Measurements from ENCODE around the gene RAP1GAP. TPM values are rescaled to one million over a fixed set of nuclear protein-coding genes. Genes with fewer than 3 reads are reported as not detected.

RAP1GAP gene
- total RNA-seq, 1 donor from 2014 or later, result 3.9 TPM

- no peak for DNase-seq
These were observed 6.5 kb downstream of the RAP1GAP start for GRCh38 chr1:21662426-21663247.

GRCh38 chr1:21661886-21662285 lies 7.3 kb downstream of the RAP1GAP start:
- DNase-seq, result no peak

GRCh38 chr1:21659924-21660326 lies 9.2 kb downstream of the RAP1GAP start:
- DNase-seq, result no peak

- peak; percentile 73 for DNase-seq
These were observed 9.8 kb downstream of the RAP1GAP start for GRCh38 chr1:21659099-21659923.

GRCh38 chr1:21657456-21658190 lies 11.5 kb downstream of the RAP1GAP start:
- no peak for DNase-seq

GRCh38 chr1:21655748-21656147 lies 13.4 kb downstream of the RAP1GAP start:
- no peak for DNase-seq

GRCh38 chr1:21655259-21655658 lies 13.9 kb downstream of the RAP1GAP start:
- DNase-seq, result no peak

GRCh38 chr1:21654209-21654608 lies 14.9 kb downstream of the RAP1GAP start:
- no peak for DNase-seq

GRCh38 chr1:21653744-21654100 lies 15.4 kb downstream of the RAP1GAP start:
- DNase-seq, result no peak

- no peak for DNase-seq
These were observed 16.0 kb downstream of the RAP1GAP start for GRCh38 chr1:21652937-21653743.

- DNase-seq, result no peak
These were observed 16.8 kb downstream of the RAP1GAP start for GRCh38 chr1:21652101-21652936.

GRCh38 chr1:21651214-21652042 lies 17.7 kb downstream of the RAP1GAP start:
- no peak for DNase-seq

GRCh38 chr1:21650400-21650799 lies 18.8 kb downstream of the RAP1GAP start:
- no peak for DNase-seq

- DNase-seq, result no peak
These were observed 19.8 kb downstream of the RAP1GAP start for GRCh38 chr1:21649315-21649714.

- DNase-seq, result no peak
These were observed 20.4 kb downstream of the RAP1GAP start for GRCh38 chr1:21648791-21649190.

- DNase-seq, result no peak
These were observed 20.8 kb downstream of the RAP1GAP start for GRCh38 chr1:21648352-21648730.

- no peak for DNase-seq
These were observed 21.5 kb downstream of the RAP1GAP start for GRCh38 chr1:21647431-21648351.

- DNase-seq, result no peak
These were observed 23.6 kb downstream of the RAP1GAP start for GRCh38 chr1:21645550-21645949.

GRCh38 chr1:21644906-21645305 lies 24.3 kb downstream of the RAP1GAP start:
- DNase-seq, result no peak

Data from skin of body (tissue), 2 donors.